ENCODE data around the gene VCAN.
A peak's percentile ranks its signal among the peaks of the same experiment; 100 is the strongest.
"Not testable (repeated sequence)": the region's sequence is repeated elsewhere in the genome, so short reads cannot be mapped to it uniquely, and the experiment has no call there.

The VCAN gene

GRCh38 chr5:83471405-83472212, at the start of gene VCAN:
VCAN (plus strand) TSS chr5:83471744; CDS start chr5:83483519, 11,775 bp downstream.
- DNase-seq, result no peak

- no peak for DNase-seq
Observed at GRCh38 chr5:83422284-83422683, 49.3 kb upstream of the VCAN start.

GRCh38 chr5:83426855-83427254, 44.7 kb upstream of the VCAN start:
- DNase-seq, result no peak

- DNase-seq, result no peak
Observed at GRCh38 chr5:83428126-83428525, 43.4 kb upstream of the VCAN start.

GRCh38 chr5:83428890-83429289, 42.7 kb upstream of the VCAN start:
- no peak for DNase-seq

GRCh38 chr5:83430130-83431010, 41.2 kb upstream of the VCAN start:
- peak; percentile 42 for DNase-seq

- DNase-seq, result no peak
Observed at GRCh38 chr5:83433891-83434290, 37.7 kb upstream of the VCAN start.

GRCh38 chr5:83434946-83435345, 36.6 kb upstream of the VCAN start:
- DNase-seq, result no peak

- no peak for DNase-seq
Observed at GRCh38 chr5:83436276-83436675, 35.3 kb upstream of the VCAN start.

GRCh38 chr5:83437697-83438096, 33.8 kb upstream of the VCAN start:
- DNase-seq, result not testable (repeated sequence)

GRCh38 chr5:83440826-83441225, 30.7 kb upstream of the VCAN start:
- DNase-seq, result no peak

GRCh38 chr5:83441747-83442146, 29.8 kb upstream of the VCAN start:
- no peak for DNase-seq

- no peak for DNase-seq
Observed at GRCh38 chr5:83443534-83443933, 28.0 kb upstream of the VCAN start.

GRCh38 chr5:83444445-83444844, 27.1 kb upstream of the VCAN start:
- no peak for DNase-seq

- DNase-seq, result no peak
Observed at GRCh38 chr5:83446253-83446947, 25.1 kb upstream of the VCAN start.

GRCh38 chr5:83447533-83447932, 24.0 kb upstream of the VCAN start:
- no peak for DNase-seq

GRCh38 chr5:83450183-83450966, 21.2 kb upstream of the VCAN start:
- DNase-seq, result no peak

GRCh38 chr5:83450967-83451248, 20.6 kb upstream of the VCAN start:
- DNase-seq, result no peak

GRCh38 chr5:83451955-83452354, 19.6 kb upstream of the VCAN start:
- no peak for DNase-seq

- no peak for DNase-seq
Observed at GRCh38 chr5:83453937-83454336, 17.6 kb upstream of the VCAN start.

- no peak for DNase-seq
Observed at GRCh38 chr5:83464261-83464660, 7.3 kb upstream of the VCAN start.

GRCh38 chr5:83467371-83468035, 4.0 kb upstream of the VCAN start:
- no peak for DNase-seq
